HG02642 (cell line): ENCODE data around the gene AHCYL2.
"Not testable (repeated sequence)": the region's sequence is repeated elsewhere in the genome, so short reads cannot be mapped to it uniquely, and the experiment has no call there.

Source experiments
- ATAC-seq: cut with Tn5 transposase; IDR thresholded peaks from one replicate; pipeline ENCODE4 v1.9.1; 2021; ENCODE audit warnings: mild to moderate bottlenecking; ENCODE audit not compliant: unreplicated experiment, poor library complexity

Gene AHCYL2

DNA sequence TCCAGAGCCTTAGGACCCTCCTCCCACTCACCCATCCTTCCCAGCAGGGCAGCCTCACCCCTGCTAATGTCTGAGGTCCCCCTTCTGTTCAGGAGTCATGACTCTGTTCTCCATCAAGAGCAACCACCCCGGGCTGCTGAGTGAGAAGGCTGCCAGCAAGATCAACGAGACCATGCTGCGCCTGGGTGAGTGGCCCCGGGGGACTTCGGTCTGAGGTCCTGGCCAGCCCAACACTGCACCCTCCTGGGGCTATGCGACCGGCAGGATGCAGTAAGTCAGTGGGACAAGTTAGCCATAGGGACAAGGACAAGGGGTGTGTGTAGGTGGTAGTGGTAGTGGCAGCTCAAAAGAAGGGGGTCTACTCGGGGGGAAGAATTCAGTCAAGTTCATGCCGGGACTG, 16.2 kb upstream of the AHCYL2 start:
- no peak for ATAC-seq

GRCh38 chr7:129209067-129209926, 15.5 kb upstream of the AHCYL2 start:
- no peak for ATAC-seq

GRCh38 chr7:129210256-129210988, 14.4 kb upstream of the AHCYL2 start:
- peak; percentile 75 for ATAC-seq

DNA sequence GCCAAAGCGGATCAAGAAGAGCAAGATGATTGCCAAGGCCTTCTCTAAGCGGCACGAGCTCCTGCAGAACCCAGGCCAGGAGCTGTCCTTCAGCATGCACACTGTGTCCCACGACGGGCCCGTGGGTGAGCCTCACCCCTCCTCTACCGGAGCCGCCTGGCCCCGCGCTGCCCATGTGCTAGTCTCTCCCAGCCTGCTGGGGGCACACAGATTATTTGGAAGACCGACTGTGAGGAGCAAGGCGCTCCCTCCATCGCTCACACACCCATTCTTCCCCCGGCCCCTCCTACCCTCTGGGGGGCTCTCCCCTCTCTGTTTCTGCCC, 13.9 kb upstream of the AHCYL2 start:
- no peak for ATAC-seq

- ATAC-seq: no peak
Observed at GRCh38 chr7:129212126-129212525, 12.7 kb upstream of the AHCYL2 start.

DNA sequence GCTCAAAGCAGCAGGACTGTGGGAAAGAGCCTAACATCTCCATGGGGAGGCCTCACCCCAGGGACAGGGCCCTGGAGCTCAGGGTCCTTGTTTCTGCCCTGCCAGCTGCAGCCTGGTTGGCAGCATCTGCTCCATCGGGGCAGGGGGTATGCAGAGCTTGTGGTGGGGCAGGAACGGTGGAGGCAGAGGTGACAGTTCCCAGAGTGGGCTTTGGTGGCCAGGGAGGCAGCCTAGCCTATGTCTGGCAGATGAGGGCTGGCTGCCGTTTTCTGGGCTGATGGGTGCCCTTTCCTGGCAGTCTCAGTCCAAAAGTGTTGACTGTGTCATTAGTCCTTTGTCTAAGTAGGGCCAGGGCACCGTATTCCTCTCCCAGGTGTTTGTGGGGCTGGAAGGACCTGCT, 12.2 kb upstream of the AHCYL2 start:
- ATAC-seq: no peak

- ATAC-seq: no peak
Observed at GRCh38 chr7:129213828-129214227, 11.0 kb upstream of the AHCYL2 start.

DNA sequence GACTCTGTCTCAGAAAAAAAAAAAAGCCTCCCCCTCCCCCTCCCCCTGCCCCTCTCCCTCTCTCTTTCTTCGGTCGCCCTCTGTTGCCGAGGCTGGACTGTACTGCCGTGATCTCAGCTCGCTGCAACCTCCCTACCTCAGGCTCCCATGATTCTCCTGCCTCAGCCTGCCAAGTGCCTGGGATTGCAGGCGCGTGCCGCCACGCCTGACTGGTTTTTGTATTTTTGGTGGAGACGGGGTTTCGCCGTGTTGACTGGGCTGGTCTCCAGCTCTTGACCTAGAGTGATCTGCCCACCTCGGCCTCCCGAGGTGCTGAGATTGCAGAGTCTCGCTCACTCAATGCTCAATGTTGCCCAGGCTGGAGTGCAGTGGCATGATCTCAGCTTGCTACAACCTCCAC, 9.1 kb upstream of the AHCYL2 start:
- not testable (repeated sequence) for ATAC-seq

DNA sequence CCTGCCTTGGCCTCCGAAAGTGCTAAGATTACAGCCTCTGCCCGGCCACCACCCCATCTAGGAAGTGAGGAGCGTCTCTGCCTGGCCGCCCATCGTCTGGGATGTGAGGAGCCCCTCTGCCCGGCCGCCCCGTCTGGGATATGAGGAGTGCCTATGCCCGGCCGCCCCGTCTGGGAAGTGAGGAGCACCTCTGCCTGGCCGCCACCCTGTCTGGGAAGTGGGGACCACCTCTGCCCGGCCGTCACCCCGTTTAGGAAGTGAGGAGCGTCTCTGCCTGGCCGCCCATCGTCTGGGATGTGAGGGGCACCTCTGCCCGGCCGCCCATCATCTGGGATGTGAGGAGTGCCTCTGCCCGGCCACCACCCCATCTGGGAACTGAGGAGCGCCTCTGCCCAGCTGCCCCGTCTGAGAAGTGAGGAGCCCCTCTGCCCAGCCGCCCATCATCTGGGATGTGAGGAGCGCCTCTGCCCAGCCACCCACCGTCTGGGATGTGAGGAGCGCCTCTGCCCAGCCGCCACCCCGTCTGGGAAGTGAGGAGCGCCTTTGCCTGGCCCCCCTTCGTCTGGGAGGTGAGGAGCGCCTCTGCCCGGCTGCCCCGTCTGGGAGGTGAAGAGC, 8.6 kb upstream of the AHCYL2 start:
- not testable (repeated sequence) for ATAC-seq

DNA sequence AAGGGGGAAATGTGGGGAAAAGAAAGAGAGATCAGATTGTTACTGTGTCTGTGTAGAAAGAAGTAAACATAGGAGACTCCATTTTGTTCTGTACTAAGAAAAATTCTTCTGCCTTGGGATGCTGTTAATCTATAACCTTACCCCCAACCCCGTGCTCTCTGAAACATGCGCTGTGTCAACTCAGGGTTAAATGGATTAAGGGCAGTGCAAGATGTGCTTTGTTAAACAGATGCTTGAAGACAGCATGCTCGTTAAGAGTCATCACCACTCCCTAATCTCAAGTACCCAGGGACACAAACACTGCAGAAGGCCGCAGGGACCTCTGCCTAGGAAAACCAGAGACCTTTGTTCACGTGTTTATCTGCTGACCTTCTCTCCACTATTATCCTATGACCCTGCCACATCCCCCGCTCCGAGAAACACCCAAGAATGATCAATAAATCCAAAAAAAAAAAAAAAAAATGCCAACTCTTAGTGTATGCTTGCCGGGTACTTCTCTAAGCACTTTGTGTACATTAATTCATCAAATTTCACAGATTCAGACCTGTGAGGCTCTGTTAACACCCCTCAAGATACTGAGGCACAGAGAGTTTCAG, 7.9 kb upstream of the AHCYL2 start:
- ATAC-seq: not testable (repeated sequence)

DNA sequence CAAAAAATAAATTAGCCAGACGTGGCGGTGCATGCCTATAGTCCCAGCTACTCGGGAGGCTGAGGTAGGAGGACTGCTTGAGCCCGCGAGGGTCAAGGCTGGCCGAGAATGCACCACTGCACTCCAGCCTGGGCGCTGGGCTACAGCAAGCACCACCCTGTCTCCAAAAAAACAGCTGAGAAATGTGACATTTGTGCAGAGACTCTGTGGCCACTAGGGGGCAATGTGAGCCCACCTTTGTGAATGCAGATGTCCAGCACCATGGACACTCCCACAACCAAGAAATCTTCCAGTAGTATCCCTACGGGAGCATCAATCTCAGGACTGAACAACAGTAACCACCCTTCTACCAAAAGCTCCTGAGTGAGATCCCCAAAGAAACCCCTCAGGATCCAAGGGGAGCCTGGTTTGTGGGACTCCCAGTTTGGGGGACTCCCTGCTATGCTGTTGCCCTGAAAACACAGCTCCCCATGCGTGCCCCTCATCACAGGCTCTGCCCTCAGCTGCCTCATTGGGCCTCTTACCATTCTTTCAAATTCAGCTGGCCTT, 6.2 kb upstream of the AHCYL2 start:
- peak; percentile 65 for ATAC-seq

- not testable (repeated sequence) for ATAC-seq
Observed at GRCh38 chr7:129219166-129219565, 5.7 kb upstream of the AHCYL2 start.

- no peak for ATAC-seq
Observed at GRCh38 chr7:129222064-129222463, 2.8 kb upstream of the AHCYL2 start.

GRCh38 chr7:129225206-129225930, 538 bp downstream of the AHCYL2 start:
- ATAC-seq: peak; percentile 50

- no peak for ATAC-seq
Observed at GRCh38 chr7:129225931-129226572, 1.2 kb downstream of the AHCYL2 start.

- ATAC-seq: no peak
Observed at GRCh38 chr7:129227646-129228578, 3.1 kb downstream of the AHCYL2 start.

GRCh38 chr7:129228633-129229032, 3.8 kb downstream of the AHCYL2 start:
- no peak for ATAC-seq

DNA sequence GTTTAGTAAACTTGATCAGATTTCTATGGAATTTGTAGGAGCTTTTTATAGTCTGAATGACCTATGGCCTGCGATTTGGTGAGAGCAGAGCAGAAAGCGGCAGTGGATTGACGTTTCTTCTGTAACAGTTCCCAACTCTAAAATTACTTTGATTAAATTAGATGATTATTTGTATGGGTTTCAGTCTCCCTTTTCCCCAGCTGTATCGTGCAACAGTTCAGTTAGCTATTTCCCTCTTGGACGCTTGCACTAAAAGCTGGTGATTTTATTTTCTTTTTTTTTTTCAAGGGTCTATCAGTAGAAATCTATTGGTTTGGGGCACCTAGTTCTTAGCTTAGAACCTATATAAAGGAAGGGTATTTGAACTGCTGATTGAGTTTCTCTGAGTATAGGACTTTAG, 6.8 kb downstream of the AHCYL2 start:
- no peak for ATAC-seq
